HG03064 (cell line): ENCODE data around the gene TIAM2.

Experiments used
- ATAC-seq: cut with Tn5 transposase; IDR thresholded peaks from one replicate; pipeline ENCODE4 v1.9.1; 2021; ENCODE audit warnings: low read depth; ENCODE audit not compliant: unreplicated experiment

TIAM2 gene

DNA sequence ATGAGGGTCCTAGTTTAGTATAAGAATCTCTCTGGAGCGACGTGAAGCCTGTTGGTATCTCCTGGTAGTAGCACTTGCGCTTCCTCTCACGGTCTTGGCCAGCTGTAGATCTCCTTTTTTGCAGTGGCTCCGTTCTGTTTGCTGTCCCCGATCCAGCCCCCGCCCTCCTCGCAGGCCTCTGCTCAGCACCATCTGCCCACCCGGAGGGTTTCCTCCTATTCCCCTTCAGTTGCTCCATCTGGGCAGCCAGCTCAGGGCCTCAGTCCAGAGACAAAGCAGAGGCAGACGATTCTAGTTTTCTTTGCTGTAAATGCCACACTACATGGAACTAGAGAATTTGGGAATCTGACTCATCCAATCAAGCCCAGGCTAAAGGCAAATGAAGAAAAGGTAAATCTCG is 126.6 kb downstream of the TIAM2 start:
- ATAC-seq = no peak

DNA sequence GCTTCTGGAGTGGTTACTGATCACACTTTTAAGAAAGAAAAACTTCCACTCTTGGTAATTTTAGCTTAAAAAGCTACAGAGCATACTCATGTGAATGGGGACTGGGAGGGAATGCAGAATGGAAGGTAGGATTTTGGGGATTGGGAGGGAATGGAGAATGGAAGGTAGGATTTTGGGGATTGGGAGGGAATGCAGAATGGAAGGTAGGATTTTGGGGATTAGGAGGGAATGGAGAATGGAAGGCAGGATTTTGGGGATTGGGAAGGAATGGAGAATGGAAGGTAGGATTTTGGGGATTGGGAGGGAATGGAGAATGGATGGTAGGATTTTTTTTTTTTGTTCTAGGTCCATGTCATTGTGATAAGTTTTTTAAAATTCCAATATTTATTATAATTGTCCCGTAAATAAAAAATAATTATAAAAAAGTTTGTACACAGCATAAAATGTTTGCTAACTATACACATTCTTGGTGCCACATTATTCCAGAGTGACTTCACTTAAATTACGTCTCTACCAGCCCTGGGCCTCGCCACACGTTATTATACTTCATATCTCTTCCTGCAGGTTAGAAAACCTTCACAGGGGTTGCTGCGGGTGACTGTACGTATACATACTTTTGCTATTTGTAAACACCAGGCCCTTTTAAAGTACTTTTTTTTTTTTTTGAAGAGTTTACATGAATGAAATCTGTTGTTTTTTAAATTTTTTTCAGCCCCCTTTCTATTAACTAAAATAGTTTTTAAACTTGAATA is 127.3 kb downstream of the TIAM2 start:
- ATAC-seq = no peak

DNA sequence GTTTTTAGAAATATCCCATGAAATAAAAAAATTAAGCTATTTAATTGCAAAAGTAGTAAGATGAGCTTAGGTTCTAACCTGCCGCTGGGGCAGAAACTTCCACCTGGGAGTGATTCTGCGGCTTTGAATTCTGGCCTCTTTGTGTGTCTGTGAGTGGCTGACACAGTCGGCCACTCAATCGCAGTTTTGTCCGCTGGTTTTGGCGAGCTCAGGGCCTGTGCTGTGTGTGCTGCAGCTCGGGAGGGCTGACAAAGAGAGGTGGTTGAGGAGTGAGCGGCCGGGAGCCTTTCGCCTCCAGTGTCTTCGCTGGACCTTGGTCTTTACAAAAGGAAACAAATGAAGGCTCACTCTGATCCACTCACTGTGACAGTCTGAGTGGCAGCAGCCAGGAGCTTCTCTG is 128.4 kb downstream of the TIAM2 start:
- no peak for ATAC-seq

DNA sequence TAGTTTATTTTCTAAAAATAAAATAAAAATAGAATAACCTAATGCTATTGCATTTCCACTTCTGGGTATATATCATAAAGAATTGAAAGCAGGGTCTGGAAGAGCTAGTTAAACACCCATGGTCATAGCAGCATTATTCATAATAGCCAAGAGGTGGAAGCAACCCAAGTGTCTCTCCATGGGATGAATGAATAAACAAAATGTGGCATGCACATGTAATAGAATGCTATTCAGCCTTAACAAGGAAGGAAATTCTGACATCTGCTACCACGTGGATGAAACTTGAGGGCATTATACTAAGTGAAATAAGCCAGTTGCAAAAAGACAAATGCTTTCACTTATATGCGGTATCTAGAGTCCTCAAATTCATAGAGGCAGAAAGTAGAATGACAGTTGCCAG is 130.8 kb downstream of the TIAM2 start:
- ATAC-seq = no peak

DNA sequence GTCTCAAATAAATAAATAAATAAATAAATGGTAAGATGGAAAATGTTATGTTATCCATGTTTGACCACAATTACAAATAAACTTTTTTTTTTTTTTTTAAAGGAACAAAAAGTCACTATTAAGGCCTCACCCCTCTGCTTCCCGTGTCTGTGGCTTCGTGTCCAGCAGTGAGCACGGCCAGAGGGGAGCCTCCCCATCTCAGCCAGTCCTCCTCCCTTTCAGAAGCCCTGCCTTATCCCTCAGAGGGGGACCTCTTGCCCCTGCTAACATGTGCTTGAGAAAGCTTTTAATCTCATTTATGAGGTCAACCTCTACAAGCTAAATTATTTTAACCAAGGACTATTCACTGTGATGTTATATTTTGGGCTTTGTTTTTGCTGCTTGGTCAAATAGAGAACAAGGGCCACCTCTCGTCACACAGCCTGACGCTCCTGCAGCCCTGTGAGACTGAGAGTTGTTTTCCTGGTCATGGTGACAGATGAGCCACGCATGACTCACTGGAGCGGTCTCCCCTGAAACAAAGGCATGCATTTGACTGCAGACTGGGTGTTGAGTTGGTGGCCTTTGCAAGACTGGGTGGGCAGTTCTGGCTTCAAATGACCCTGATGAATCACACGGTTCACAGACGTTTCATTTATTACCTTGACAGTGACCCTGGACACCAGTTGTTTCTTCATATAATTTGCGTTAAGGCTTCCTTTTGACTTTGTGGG is 131.8 kb downstream of the TIAM2 start:
- ATAC-seq = no peak

DNA sequence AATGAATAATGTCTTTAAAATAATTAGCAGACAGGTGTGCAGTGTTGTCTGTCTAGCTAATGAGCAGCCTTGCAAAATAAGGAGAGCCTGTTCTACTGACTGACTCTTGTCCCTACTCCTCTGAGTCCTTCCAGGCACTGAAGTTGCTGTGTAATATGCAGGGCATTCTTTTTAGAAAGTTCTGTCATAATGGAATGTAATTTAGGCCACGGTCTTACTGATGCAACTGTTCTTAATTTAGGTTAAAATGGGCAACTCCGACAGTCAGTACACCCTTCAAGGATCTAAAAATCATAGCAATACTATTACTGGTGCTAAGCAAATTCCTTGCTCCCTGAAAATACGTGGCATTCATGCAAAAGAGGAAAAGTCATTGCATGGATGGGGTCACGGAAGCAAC is 133.9 kb downstream of the TIAM2 start:
- ATAC-seq = no peak

DNA sequence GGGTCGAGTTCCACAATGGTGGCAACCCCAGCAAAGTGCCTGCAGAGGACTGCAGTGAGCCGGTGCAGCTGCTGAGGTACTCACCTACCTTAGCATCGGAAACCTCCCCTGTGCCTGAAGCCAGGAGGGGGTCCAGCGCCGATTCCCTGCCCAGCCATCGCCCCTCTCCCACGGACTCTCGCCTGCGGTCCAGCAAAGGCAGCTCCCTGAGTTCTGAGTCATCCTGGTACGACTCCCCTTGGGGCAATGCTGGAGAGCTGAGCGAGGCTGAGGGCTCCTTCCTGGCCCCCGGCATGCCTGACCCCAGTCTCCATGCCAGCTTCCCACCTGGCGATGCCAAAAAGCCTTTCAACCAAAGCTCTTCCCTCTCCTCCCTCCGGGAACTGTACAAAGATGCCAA is 134.6 kb downstream of the TIAM2 start:
- ATAC-seq = no peak

DNA sequence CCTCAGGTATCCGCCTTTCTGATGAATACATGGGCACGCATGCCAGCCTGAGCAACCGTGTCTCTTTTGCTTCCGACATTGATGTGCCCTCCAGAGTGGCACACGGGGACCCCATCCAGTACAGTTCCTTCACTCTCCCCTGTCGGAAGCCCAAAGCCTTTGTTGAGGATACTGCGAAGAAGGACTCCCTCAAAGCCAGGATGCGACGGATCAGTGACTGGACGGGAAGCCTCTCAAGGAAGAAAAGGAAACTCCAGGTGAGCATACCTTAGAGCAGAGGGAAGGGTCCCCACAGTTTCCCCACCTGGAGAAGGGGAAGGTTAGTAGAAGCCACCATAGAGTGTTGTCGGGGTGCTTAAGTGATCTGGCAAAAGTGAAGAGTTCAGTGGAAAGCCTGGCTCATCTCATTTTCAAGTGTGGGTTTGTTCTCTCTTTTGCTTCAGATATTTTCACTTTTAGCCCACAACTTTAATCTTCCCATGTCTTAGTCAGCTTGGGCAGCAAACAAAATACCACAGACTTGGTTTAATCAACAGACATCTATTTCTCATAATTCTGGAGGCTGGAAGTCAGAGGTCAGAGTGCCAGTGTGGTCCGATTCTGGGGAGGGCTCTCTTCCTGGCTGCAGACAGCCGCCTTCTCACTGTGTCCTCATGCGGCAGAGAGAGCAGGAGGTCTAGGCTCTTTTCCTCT is 135.2 kb downstream of the TIAM2 start:
- no peak for ATAC-seq

DNA sequence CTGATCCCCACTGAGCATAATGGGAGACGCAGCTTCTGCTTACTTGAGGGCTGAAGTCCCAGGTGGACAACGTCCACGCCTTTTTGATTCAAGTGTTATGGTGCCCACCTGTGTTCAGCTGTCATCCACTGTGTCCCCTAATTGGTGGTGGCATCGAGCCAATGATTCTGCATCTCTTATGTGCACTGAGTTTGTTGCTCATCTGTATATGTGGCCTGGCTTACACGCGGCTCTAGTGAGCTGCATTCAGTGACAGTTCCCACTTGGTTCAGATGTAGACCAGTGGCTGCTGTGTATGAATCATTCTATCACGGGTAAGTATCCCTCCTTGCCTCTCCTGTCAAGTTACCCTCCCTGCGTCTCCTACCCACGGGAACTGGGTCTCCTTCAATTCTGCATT is 137.5 kb downstream of the TIAM2 start:
- ATAC-seq = no peak

DNA sequence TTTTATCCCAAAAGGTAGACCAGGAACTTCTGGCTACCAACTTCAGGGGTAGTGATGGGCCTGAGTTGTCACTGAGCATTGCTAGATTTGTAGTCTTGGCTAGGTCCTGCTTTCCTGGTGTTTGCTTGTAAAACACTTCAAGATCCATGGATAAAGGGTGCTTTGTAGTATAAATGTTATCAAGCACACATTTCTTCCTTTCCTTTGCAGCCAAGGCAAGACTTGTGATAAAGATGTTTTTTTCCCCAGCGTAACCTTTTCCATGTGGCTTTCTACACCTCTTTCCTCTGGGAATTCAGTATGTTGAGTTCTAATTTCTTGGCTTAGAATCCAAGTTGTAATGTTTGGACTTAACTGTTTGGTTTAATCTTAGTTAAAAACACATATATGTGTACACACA is 145.9 kb downstream of the TIAM2 start:
- ATAC-seq = no peak

DNA sequence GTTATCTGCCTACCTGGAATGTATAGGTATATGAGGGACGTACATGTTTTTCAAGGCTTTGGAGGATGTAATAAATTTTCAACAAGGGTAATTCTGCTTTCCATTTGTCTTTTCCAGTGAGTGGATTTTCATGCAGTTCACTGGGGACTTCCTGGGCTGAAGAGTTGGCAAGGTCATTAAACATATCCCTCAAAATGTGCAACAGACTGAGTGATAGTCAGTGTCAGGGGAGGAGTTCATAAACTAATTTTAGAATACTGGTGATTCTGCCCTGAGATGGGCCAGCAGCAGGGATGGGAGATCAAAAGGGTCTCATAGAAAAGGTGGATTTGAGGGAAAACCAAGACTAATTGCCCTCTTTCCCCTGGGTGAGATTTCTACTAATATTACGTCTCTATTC is 146.4 kb downstream of the TIAM2 start:
- ATAC-seq = no peak

DNA sequence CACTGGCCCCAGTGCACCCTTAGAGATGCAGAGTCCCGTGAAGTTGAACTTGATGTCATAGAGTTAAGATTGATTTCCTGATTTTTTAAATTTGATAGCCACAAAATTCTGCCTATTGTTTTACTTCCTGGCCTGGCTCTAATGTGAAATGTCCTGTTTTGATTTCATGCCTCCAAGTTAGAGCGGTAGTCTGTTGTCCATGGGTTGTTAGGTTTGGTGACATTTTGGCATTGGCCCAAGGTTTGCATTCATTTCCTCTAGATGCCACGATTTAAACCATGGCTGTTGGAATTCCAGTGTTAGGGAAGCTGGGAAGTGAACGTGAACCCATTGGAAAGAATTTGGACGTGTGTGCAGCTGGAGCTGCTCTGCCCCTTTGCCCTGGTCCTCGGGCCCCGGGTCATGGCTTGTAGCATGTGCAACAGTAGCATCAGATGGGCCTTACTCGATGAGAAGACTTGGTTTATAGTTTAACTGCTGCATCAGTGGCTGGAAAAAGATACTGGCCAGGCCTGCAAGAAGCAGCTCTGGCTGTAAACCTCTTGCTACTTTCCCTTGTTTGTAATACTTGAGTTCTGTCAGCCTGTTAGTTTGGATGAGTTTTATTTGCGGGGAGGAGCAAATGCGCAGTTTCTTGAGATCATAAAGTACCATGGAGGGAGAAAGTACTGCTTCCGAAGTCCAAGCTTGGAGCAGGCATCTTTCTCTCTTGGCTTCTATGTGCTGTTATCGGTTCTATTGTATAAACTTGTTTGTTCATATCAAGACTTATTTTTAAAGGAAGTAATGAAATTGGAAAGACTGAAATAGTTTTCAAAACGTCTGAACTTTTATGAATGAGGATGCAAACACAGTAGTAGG is 147.3 kb downstream of the TIAM2 start:
- ATAC-seq = no peak

DNA sequence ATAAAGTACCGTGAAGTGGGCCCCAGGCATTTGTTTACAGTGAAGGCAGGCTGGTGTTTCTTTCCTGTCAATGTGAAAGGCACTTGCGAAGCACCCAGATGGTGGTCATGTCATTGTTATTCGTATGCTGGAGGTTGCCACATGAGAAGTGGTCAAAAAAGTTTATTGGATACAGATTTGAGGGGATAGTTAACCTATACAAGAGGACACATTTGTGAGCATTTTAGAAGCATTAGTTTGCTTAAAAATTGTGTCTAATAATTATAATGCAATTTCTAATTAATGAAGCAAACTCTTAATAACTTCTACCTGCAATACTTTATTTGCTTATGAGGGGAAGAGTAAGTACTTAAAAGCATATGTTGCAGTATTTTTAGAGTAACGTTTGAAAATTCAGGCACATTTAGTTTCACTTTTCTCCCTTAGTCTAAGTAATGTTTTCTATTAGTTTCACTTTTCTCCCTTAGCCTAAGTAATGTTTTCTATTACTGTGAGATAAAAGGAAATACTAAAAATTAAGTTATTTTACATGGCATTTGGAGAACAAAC is 148.0 kb downstream of the TIAM2 start:
- ATAC-seq = no peak

DNA sequence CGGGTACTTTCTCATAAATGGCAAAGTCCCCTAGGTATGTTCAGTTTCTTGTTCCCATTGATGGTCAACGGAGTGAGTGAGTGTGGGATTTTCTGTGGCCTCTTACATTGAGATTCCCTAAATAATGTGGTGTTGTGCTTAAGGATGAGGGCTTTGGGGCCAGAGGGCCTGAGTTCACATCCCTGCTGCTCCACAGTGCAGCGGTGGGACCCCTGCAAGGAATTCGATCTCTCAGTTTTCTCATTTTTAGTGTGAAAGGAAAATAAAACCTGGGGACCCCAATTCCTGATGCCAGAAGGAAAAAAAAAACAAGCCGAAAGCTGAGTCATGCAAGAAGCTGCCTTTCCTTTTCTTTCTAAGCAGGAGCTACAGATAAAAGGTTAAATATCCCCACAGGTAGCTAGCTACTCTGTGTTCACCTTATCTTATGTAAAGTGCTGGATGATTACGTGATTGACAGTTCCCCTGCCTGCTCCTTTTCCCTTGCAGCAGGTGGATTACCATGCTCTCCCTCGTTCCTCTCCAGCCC is 148.5 kb downstream of the TIAM2 start:
- ATAC-seq = no peak

DNA sequence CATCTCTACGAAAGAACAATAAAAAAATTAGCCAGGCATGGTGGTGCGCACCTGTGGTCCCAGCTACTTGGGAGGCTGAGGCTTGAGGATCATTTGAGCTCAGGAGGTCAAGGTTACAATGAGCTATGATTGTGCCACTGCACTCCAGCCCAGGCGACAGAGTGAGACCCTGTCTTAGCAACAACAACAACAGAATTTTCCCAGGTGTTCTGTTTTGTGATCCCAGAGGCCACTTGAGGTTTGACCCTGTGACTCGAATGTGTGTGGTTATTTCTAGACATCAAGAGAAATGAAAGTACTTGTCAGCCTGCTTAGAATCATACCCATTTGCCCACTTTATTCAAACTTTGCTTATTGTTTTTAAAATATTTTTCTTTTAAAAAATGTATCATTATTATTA is 151.1 kb downstream of the TIAM2 start:
- ATAC-seq = no peak

DNA sequence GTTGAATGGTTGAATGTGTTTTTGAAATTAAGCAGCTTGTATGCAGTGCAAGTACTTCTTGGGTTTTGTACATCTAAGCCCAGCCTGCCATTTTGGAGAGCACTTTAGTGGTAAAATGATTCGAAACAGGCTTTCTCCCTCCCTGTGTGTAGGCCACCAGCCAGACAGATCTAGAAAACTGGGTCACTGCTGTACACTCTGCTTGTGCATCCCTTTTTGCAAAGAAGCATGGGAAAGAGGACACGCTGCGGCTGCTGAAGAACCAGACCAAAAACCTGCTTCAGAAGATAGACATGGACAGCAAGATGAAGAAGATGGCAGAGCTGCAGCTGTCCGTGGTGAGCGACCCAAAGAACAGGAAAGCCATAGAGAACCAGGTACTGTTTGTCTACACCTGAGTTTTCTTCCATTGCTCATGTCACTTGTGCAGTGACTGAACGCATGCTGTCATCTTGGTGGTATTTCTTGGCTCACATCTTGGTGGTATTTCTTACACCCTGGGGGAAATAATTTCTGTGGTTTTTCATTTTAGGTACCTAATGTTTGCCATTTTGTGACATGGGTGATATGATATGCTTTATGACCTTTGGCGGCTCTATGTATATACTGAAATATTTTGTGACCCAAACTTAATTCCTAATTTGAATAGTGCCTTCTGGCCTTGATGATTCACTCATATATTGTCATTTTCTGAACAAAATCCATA is 153.0 kb downstream of the TIAM2 start:
- ATAC-seq = no peak

DNA sequence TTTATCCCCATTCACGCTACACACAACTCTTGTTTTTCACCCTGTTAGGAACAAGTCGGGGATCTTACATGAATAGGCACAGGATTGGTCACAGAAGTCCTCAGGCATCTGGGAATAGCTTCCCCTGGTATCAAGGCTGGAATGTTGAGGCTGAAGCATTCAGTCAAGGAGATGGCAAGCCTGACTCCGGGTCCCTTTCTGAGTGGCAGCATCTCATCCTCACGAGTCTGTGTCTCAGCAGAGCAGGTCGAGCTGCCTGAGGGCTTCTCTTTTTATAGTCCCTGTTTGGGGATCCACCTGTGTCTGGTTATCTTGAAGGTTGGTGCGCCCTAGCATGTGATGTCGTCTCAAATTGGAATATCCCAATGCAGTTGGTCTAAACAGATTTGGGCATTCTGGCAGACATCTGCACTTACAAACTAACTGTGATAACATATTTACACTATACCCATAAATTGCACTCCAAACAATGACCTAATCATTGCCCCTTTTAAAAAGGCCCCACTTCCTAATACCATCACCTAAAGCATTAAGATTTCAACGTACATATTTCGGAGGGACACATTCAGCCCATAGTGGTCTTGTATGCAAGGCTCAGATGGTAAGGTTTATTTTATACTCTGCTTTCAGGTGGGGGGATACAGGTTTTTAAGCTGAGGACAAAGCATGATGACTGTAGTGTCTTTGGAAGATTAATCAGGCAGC is 156.0 kb downstream of the TIAM2 start:
- no peak for ATAC-seq

DNA sequence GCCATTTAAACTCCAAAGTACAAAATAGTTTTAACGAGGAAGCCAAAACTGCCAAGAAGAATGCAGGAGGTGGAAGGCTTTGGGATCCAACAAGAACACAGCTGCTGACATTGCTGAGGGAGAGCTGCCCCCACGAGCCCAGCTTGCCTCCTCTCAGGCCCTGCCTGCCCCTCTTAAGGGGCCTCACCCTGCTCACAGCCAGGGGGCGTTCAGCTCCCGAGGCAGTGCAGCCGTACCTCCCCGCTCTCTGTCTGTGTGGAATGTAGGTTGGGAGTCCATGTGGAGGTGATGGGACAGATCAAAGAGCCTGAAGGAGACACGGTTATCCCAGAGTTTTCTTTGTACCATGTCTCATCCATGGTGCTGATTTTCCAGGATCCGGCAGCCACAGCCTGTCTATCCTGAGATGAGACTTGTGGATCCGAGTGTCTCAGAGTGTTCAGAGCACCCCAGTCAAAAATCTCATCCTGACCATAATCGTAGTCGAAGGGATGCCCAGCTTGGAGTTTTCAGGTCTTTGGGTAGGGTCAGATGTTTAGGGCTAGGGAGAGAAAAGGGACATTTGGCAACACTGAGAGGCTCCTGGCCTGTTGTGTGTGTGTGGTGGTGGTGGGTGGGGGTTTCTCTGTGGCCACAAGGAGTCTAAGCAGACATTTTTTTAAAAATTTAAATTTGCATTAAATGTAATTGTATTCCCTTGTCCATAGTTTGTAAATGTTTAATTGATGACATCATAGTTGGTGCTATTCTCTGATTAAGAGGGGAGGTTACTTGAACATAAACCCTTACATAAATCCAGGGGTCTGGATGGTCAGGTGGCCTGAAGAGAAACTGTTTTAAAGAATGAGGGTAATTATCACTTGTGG is 157.3 kb downstream of the TIAM2 start:
- ATAC-seq = no peak
